Astrocyte of the spinal cord (primary cell): Measurements from ENCODE around the gene COPG2.
"Not testable (repeated sequence)": the region's sequence is repeated elsewhere in the genome, so short reads cannot be mapped to it uniquely, and the experiment has no call there.

Experiments
- DNase-seq: peaks from one replicate; pipeline ENCODE4 v3.0.0; 2011; ENCODE audit warnings: low read depth, low spot score
- H3K4me3 ChIP-seq: 2 replicates; pipeline ENCODE4 v1.5.1; 2011; ENCODE audit warnings: low read depth, mild to moderate bottlenecking, low read length, moderate library complexity
- in situ Hi-C: cut with HindIII; loops from 2 replicates; pipeline ENCODE4 v1.10.0; 2017; ENCODE audit warnings: low sequenced_read_pairs
- TF ChIP-seq, protein P1 (sequence below): IDR thresholded peaks from 2 replicates; pipeline ENCODE4 v1.5.1; 2012; ENCODE audit warnings: low read depth, mild to moderate bottlenecking, low read length, inconsistent platforms

Gene COPG2

DNA sequence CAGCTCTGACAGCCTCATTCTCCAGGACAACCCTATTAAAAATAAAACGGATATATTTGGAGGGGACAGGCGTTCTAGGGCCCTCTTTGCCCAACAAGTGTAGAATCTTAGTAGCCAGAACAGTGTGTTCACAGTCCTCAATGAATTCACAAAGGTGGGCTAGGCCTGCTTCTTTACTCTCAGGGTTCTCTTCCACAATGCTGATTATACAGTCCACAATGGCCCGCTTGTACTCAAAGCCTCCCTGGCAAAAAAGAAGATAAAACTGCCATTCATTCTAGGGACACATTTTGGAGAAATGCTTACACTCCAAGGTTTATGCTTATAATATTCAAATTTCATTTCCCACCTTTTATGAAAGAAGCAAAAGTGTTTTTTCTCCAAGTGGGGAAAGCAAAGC, 114.1 kb downstream of the COPG2 start:
- in situ Hi-C loops: no loop called here
- no peak for DNase-seq
- H3K4me3 ChIP-seq: no peak overlapping the region
- TF ChIP-seq, protein P1, sequence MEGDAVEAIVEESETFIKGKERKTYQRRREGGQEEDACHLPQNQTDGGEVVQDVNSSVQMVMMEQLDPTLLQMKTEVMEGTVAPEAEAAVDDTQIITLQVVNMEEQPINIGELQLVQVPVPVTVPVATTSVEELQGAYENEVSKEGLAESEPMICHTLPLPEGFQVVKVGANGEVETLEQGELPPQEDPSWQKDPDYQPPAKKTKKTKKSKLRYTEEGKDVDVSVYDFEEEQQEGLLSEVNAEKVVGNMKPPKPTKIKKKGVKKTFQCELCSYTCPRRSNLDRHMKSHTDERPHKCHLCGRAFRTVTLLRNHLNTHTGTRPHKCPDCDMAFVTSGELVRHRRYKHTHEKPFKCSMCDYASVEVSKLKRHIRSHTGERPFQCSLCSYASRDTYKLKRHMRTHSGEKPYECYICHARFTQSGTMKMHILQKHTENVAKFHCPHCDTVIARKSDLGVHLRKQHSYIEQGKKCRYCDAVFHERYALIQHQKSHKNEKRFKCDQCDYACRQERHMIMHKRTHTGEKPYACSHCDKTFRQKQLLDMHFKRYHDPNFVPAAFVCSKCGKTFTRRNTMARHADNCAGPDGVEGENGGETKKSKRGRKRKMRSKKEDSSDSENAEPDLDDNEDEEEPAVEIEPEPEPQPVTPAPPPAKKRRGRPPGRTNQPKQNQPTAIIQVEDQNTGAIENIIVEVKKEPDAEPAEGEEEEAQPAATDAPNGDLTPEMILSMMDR: no peak

DNA sequence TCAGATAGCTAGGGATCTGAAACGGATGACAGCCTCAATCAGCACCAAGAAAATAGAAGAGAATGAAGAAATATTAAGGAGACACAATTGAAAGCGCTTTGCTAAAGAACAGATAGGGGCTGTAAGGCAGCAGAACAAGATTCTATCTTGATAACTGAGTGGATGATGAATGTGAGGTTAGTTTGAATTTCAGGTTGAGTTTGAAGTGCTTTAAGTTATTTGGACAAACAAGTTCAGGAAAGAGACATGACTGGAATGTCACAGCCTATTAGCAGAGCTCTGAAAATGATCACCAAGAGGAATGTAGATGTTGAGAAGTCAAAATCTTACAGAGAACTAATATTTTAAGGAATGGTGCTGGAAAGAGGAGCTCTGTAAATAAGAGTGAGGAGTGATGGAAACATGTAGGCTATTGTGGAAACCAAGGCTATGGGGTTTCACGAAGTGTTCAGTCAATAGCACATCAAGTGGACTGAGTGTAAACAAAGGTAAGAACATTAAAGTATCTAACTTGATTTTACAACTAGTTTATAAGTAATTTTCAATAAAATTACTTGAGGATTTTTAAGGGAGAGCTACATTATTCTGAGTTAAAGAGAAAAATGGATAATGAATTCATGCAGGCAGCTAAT, 115.0 kb downstream of the COPG2 start:
- in situ Hi-C loops: no loop called here
- DNase-seq: no peak
- TF ChIP-seq, protein P1: no peak
- H3K4me3 ChIP-seq: no peak overlapping the region

DNA sequence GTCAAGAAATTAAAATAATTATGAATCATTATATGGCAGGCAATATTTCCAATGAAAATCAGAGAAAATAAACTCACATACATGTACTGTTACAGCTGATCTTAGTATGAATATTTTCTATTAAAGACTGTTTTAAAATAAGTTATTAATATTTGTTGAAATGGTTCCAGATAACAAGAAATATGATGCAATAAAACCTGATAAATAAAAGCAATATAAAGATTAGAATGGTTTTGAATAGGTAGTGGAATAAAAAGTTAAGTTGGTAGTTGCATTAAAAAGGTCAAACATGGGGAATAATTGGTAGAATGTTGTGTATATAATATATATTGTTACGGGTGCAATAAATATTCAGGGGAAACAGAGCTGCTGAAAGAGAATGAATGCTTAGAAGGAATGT, 124.2 kb downstream of the COPG2 start:
- TF ChIP-seq, protein P1: no peak
- H3K4me3 ChIP-seq: no peak overlapping the region
- in situ Hi-C loops: no loop called here
- DNase-seq: no peak

DNA sequence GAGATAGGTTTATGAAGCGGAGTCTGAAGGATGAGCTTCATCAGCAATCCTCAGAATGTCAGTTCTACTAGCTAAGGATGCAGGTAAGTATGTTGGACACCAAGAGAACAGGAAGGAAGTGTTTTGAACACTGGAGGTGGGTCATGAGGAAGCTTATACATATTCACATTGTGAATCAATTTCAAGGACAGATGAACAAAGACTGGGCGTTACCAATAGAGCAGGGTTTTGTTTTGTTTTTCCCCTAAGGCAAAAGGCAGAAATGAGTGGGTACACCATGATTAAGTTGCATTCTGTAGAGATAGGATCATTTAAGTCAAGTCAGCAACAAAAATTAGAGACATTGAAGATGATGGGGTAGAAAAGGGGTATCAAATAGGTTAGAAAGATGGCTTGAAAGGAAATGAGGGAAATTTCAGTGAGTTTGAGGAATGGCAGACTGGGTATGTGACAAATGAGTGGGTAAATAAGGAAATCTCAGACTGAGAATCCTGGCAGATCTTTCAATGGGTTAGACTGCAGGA, 125.0 kb downstream of the COPG2 start:
- no peak for DNase-seq
- TF ChIP-seq, protein P1: no peak
- H3K4me3 ChIP-seq: no peak overlapping the region
- in situ Hi-C loops: no loop called here

DNA sequence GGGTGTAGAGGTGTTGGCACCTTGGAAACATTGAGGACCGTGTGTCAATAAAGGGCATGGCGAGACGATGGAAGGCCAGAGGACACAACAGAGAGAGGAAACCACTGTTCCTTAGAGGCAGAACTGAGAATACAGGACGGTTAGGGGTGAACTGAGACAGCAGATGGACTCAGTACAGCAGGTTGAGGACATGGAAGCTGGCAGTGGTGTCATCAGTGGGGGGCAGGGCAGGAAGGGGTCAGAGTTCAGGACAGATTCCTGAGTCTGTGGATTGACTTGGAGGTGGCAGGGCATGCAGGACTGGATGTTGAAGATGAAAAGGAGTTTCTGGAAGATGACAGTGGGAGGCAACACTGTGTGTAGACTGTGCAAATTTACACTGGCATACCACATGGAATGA, 126.3 kb downstream of the COPG2 start:
- DNase-seq, in situ Hi-C loops: not testable (repeated sequence)

DNA sequence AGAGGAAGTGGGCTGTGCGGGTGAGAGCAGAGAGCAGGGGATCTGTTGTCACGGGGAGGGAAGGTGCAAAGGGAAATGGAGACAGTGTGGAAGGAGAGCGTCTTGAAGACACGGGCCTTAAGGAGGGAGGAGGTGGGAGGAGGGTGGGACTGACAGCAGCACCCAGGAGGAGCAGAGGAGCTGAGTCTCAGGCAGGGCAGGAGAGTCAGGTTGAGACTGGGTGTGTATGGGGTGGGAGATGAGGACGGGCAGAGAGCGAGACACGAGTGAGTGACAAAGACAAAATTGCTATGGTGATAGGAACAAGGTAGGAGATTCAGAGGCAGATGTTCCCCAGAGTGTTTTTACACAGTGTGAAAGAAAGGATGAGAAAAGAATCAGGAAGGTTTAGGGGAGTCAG, 127.3 kb downstream of the COPG2 start:
- in situ Hi-C loops, H3K4me3 ChIP-seq, DNase-seq: not testable (repeated sequence)

More for the DNA sequence above, 126.3 kb downstream of the COPG2 start:
- H3K4me3 ChIP-seq: not testable (repeated sequence)

DNA sequence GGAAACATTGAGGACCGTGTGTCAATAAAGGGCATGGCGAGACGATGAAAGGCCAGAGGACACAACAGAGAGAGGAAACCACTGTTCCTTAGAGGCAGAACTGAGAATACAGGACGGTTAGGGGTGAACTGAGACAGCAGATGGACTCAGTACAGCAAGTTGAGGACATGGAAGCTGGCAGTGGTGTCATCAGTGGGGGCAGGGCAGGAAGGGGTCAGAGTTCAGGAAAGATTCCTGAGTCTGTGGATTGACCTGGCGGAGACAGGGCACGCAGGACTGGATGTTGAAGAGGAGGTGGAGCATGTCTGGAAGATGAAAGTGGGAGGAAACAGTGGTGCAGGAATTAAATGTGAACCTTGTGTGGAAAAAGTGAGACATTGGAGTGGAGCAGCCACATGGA, 130.7 kb downstream of the COPG2 start:
- in situ Hi-C loops, DNase-seq, H3K4me3 ChIP-seq: not testable (repeated sequence)

DNA sequence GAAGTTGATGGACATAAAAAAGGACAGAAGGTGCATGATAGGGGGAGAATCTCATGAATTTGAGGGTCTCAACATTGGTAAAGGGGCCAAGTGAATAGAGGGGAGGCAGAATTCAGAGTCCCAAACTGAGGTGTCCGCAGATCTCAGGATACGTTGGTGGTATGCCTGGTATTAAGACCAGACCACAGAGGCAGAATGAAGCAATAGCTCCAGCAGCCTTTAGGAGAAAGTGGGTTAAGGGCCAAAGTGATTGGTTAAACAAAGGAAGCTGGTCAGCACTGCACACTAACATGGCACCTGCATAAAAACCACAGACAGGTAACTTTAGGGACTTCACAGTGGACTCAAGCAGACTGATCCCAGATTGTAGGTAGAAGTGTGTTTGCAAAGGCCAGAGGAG, 139.1 kb downstream of the COPG2 start:
- in situ Hi-C loops: no loop called here
- no peak overlapping the region for H3K4me3 ChIP-seq
- TF ChIP-seq, protein P1: no peak
- DNase-seq: no peak

DNA sequence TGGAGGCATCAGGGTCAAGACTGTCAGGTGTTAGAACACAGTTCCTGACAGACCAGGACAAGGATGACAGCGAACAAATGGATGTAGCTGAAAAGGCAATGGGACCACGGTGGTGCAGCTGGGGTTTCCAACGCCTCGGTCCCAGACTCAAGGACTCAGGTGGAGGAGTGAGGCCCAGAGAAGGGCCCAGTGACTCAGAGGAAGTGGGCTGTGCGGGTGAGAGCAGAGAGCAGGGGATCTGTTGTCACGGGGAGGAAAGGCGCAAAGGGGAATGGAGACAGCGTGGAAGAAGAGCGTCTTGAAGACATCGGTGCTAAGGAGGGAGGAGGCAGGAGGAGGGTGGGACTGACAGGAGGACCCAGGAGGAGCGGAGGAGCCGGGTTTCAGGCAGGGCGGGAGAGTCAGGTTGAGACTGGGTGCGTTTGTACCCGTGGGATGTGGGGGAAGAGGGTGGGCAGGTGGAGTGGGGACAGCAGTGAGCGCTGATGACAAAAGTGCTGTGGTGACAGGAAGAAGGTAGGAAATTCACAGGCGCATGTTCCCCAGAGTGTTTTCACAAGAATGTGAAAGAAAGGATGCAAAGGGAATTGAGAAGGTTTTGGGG, 140.7 kb downstream of the COPG2 start:
- DNase-seq, in situ Hi-C loops, H3K4me3 ChIP-seq: not testable (repeated sequence)
